Activated CD4-positive, alpha-beta T cell treated with anti-CD3 and anti-CD28 coated beads, Interleukin-2, amount 10 ng/mL, durations not matched to agents 24 days and 14 days (primary cell): Measurements from ENCODE around the gene DMXL1. TPM values are rescaled to one million over a fixed set of nuclear protein-coding genes. Genes with fewer than 3 reads are reported as not detected.
A peak's percentile ranks its signal among the peaks of the same experiment; 100 is the strongest.

Source experiments
- DNase-seq: peaks from one replicate; pipeline ENCODE4 v3.0.0; 2022
- H3K27ac Mint-ChIP-seq: one replicate; pipeline ENCODE4 v1.8.0; 2022; ENCODE audit warnings: mild to moderate bottlenecking, mixed read lengths
- H3K27me3 Mint-ChIP-seq: one replicate; pipeline ENCODE4 v1.8.0; 2022; ENCODE audit warnings: mixed read lengths
- H3K36me3 Mint-ChIP-seq: one replicate; pipeline ENCODE4 v1.8.0; 2022; ENCODE audit warnings: low read depth, mild to moderate bottlenecking, mixed read lengths
- H3K4me1 Mint-ChIP-seq: one replicate; pipeline ENCODE4 v1.8.0; 2021; ENCODE audit warnings: mixed read lengths
- H3K4me3 Mint-ChIP-seq: one replicate; pipeline ENCODE4 v1.8.0; 2022; ENCODE audit warnings: mild to moderate bottlenecking, moderate library complexity, mixed read lengths
- H3K9me3 Mint-ChIP-seq: one replicate; pipeline ENCODE4 v1.8.0; 2021; ENCODE audit warnings: mixed read lengths
- intact Hi-C: fragments of 100-400 bp; cut with micrococcal nuclease; formaldehyde crosslinking; loops from one replicate; pipeline ENCODE4 v1.15.1; 2023
- total RNA-seq: library from RNA; stranded (reverse); gene quantifications from 2 replicates; pipeline ENCODE4 v1.2.3, GENCODE V29; 2022

DMXL1 gene, protein sequence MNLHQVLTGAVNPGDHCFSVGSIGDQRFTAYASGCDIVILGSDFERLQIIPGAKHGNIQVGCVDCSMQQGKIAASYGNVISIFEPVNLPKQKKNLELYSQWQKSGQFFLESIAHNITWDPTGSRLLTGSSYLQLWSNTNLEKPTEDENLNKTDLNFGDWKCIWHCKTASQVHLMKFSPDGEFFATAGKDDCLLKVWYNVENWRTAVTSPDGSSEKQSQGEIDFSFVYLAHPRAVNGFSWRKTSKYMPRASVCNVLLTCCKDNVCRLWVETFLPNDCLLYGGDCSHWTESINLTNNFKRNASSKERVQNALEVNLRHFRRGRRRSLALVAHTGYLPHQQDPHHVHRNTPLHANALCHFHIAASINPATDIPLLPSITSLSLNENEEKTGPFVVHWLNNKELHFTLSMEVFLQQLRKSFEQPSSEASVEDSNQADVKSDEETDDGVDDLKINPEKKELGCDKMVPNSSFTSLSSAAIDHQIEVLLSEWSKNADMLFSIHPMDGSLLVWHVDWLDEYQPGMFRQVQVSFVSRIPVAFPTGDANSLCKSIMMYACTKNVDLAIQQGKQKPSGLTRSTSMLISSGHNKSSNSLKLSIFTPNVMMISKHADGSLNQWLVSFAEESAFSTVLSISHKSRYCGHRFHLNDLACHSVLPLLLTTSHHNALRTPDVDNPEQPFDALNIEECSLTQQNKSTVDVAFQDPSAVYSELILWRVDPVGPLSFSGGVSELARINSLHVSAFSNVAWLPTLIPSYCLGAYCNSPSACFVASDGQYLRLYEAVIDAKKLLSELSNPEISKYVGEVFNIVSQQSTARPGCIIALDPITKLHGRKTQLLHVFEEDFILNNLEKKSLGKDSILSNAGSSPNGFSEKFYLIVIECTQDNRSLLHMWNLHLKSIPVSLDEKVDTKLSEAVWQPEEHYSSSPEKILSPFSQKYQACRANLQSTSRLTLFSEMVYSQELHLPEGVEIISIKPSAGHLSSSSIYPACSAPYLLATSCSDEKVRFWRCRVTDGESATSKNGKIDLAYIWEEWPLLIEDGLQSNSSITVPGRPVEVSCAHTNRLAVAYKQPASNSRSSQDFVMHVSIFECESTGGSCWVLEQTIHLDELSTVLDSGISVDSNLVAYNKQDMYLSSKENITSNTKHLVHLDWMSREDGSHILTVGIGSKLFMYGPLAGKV (N-terminal part only)
- 22.4 and 25.6 TPM in 2 replicates for total RNA-seq

GRCh38 chr5:119070828-119071560, at the start of gene DMXL1:
DMXL1 (plus strand) TSS chr5:119071087; CDS start chr5:119071570, 483 bp downstream.
- Mint-ChIP-seq H3K4me3 (peak within 1 kb of the TSS; percentile 94), H3K9me3 (no peaks in the 10 kb centered on the region), H3K27ac (peak within 1 kb of the TSS; percentile 95), H3K27me3 (no peaks in the 10 kb centered on the region), H3K36me3 (peaks cover 7% of the 10 kb centered on the region), H3K4me1 (peaks cover 30% of the 10 kb centered on the region)
- peak; percentile 99 for DNase-seq
- intact Hi-C loops: loop anchor here (1.0 to 5.0 kb wide), 7 partner anchors 8 to 286 kb away; partner anchors contain the start of genes DTWD2 and TNFAIP8

DNA sequence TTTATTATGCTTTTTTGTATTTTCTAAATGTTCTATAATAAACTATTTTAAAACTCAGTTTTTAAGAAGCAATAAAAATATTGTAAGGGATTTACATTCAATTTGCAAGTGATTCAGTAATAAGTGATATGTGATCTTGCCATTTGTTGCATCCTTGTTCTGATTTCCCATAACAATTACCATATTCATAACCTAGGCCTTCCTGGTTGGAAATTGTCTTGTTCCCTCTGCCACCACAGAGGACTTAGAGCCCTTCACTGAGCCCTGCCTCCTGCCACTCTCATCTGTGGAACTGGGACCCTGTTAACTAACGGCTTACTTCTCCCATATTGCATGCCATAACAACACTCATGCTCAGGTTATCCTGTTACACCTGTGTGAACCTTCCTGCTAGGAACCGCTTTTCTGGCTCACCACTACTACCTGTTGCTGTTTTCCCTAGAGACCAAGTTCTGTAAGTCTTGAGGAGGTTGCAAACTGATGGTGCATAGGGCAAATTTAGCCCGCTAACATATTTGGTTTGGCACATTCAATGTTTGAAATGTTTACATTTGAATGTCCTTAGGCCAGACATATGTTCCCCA, 49.6 kb upstream of the DMXL1 start:
- peaks cover 4% of the 10 kb centered on the region for H3K9me3 Mint-ChIP-seq
- intact Hi-C loops: no loop called here

DNA sequence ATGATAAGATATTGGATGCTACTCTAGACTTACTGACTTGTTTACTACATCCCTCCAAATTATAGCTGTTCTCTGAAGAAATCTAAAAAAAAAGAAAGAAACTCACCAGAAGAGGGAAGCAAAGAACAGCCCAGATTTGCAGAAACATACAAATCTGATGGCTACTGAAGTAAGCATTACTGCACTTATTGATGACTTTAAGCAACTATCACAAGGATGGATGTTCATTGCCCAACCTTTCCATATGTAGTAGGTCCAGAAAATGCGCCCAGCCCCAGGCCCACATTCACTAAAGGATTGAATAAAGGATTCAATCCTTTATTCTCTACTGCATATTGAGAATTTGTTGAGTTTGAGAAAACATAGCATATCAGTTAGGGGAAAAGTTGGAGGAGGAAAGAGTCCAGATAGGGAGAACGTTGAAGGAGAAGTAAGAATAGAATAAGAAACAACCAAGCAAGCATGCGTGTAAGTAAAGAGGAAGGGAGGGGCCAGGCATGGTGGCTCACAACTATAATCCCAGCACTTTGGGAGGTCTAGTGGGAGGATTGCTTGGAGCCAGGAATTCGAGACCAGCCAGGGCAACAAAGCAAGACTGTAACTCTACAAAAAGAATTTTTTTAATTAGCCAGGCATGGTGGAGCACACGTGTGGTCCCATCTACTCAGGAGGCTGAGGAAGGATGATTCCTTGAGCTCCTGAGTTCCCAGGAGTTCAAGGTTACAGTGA, 48.7 kb upstream of the DMXL1 start:
- Mint-ChIP-seq H3K27me3 (peaks cover 2% of the 10 kb centered on the region), H3K36me3 (no peaks in the 10 kb centered on the region), H3K4me1 (peaks cover 3% of the 10 kb centered on the region), H3K27ac (peak overlapping the region; percentile 17), H3K4me3 (no peak overlapping the region), H3K9me3 (peaks cover 4% of the 10 kb centered on the region)
- DNase-seq: peak; percentile 64
- intact Hi-C loops: loop anchor here (1.0 kb wide), 3 partner anchors 234 to 413 kb away; no protein-coding TSS in a partner anchor

More for the DNA sequence above, 49.6 kb upstream of the DMXL1 start:
- no peak for DNase-seq
- H3K36me3 Mint-ChIP-seq: no peaks in the 10 kb centered on the region
- peaks cover 3% of the 10 kb centered on the region for H3K4me1 Mint-ChIP-seq
- no peak overlapping the region for H3K27ac Mint-ChIP-seq
- H3K4me3 Mint-ChIP-seq: no peak overlapping the region
- H3K27me3 Mint-ChIP-seq: peaks cover 2% of the 10 kb centered on the region

- Mint-ChIP-seq H3K27me3 (peaks cover 1% of the 10 kb centered on the region), H3K4me1 (peaks cover 3% of the 10 kb centered on the region), H3K27ac (no peak overlapping the region), H3K36me3 (no peaks in the 10 kb centered on the region), H3K9me3 (peaks cover 4% of the 10 kb centered on the region), H3K4me3 (no peak overlapping the region)
- DNase-seq: no peak
- intact Hi-C loops: loop anchor here (1.0 kb wide), 3 partner anchors 234 to 413 kb away; no protein-coding TSS in a partner anchor
These were observed 48.1 kb upstream of the DMXL1 start for GRCh38 chr5:119022773-119023172.

GRCh38 chr5:119028575-119028974, 42.3 kb upstream of the DMXL1 start:
- DNase-seq: no peak
- H3K27me3 Mint-ChIP-seq: no peaks in the 10 kb centered on the region
- peaks cover 2% of the 10 kb centered on the region for H3K36me3 Mint-ChIP-seq
- H3K9me3 Mint-ChIP-seq: peaks cover 4% of the 10 kb centered on the region
- H3K4me3 Mint-ChIP-seq: no peak overlapping the region
- H3K4me1 Mint-ChIP-seq: peaks cover 19% of the 10 kb centered on the region
- H3K27ac Mint-ChIP-seq: no peak overlapping the region
- intact Hi-C loops: no loop called here

- intact Hi-C loops: loop anchor here (1.0 to 5.0 kb wide), 6 partner anchors 39 to 421 kb away; partner anchors contain the start of genes DTWD2 and HSD17B4
- peak overlapping the region; percentile 26 for H3K4me3 Mint-ChIP-seq
- no peaks in the 10 kb centered on the region for H3K27me3 Mint-ChIP-seq
- H3K4me1 Mint-ChIP-seq: peaks cover 22% of the 10 kb centered on the region
- no peaks in the 10 kb centered on the region for H3K9me3 Mint-ChIP-seq
- H3K36me3 Mint-ChIP-seq: peaks cover 2% of the 10 kb centered on the region
- peak; percentile 69 for DNase-seq
- H3K27ac Mint-ChIP-seq: peak overlapping the region; percentile 72
These were observed 39.6 kb upstream of the DMXL1 start for GRCh38 chr5:119031011-119031886.

- Mint-ChIP-seq H3K4me1 (peaks cover 23% of the 10 kb centered on the region), H3K4me3 (peak overlapping the region; percentile 26)
These were observed 39.0 kb upstream of the DMXL1 start for GRCh38 chr5:119031905-119032304.

GRCh38 chr5:119032656-119033055, 38.2 kb upstream of the DMXL1 start:
- Mint-ChIP-seq H3K9me3 (no peaks in the 10 kb centered on the region), H3K27ac (no peak overlapping the region), H3K4me3 (no peak overlapping the region), H3K36me3 (peaks cover 2% of the 10 kb centered on the region), H3K4me1 (peaks cover 23% of the 10 kb centered on the region), H3K27me3 (no peaks in the 10 kb centered on the region)
- no peak for DNase-seq
- intact Hi-C loops: loop anchor here (5.0 kb wide), 1 partner anchor 310 kb away; no protein-coding TSS in a partner anchor

More at GRCh38 chr5:119031905-119032304, 39.0 kb upstream of the DMXL1 start:
- Mint-ChIP-seq H3K27ac (peak overlapping the region; percentile 7), H3K27me3 (no peaks in the 10 kb centered on the region), H3K36me3 (peaks cover 2% of the 10 kb centered on the region), H3K9me3 (no peaks in the 10 kb centered on the region)
- intact Hi-C loops: loop anchor here (1.0 to 5.0 kb wide), 6 partner anchors 38 to 420 kb away; partner anchors contain the start of genes DTWD2 and HSD17B4
- no peak for DNase-seq

- Mint-ChIP-seq H3K4me1 (peaks cover 23% of the 10 kb centered on the region), H3K36me3 (peaks cover 2% of the 10 kb centered on the region), H3K4me3 (no peak overlapping the region), H3K27ac (no peak overlapping the region), H3K27me3 (no peaks in the 10 kb centered on the region), H3K9me3 (no peaks in the 10 kb centered on the region)
- no peak for DNase-seq
- intact Hi-C loops: loop anchor here (5.0 kb wide), 1 partner anchor 309 kb away; no protein-coding TSS in a partner anchor
These were observed 37.8 kb upstream of the DMXL1 start for GRCh38 chr5:119033135-119033534.

GRCh38 chr5:119036101-119036762, 34.7 kb upstream of the DMXL1 start:
- H3K27ac Mint-ChIP-seq: no peak overlapping the region
- H3K36me3 Mint-ChIP-seq: no peaks in the 10 kb centered on the region
- intact Hi-C loops: loop anchor here (1.0 kb wide), 1 partner anchor 27 kb away; no protein-coding TSS in a partner anchor
- no peaks in the 10 kb centered on the region for H3K27me3 Mint-ChIP-seq
- DNase-seq: no peak
- H3K4me3 Mint-ChIP-seq: no peak overlapping the region
- no peaks in the 10 kb centered on the region for H3K9me3 Mint-ChIP-seq
- H3K4me1 Mint-ChIP-seq: peaks cover 18% of the 10 kb centered on the region
